GM21619 (cell line): ENCODE data around the gene ABCD1.
"Not testable (repeated sequence)": the region's sequence is repeated elsewhere in the genome, so short reads cannot be mapped to it uniquely, and the experiment has no call there.

Experiments
- ATAC-seq: cut with Tn5 transposase; IDR thresholded peaks from one replicate; pipeline ENCODE4 v1.9.1; 2021; ENCODE audit not compliant: unreplicated experiment

Gene ABCD1

GRCh38 chrX:153694256-153694655 lies 30.4 kb upstream of the ABCD1 start:
- not testable (repeated sequence) for ATAC-seq

- no peak for ATAC-seq
Measured at GRCh38 chrX:153694687-153695270, 29.9 kb upstream of the ABCD1 start.

GRCh38 chrX:153696100-153696499 lies 28.6 kb upstream of the ABCD1 start:
- ATAC-seq, result no peak

GRCh38 chrX:153696538-153696937 lies 28.1 kb upstream of the ABCD1 start:
- not testable (repeated sequence) for ATAC-seq

DNA sequence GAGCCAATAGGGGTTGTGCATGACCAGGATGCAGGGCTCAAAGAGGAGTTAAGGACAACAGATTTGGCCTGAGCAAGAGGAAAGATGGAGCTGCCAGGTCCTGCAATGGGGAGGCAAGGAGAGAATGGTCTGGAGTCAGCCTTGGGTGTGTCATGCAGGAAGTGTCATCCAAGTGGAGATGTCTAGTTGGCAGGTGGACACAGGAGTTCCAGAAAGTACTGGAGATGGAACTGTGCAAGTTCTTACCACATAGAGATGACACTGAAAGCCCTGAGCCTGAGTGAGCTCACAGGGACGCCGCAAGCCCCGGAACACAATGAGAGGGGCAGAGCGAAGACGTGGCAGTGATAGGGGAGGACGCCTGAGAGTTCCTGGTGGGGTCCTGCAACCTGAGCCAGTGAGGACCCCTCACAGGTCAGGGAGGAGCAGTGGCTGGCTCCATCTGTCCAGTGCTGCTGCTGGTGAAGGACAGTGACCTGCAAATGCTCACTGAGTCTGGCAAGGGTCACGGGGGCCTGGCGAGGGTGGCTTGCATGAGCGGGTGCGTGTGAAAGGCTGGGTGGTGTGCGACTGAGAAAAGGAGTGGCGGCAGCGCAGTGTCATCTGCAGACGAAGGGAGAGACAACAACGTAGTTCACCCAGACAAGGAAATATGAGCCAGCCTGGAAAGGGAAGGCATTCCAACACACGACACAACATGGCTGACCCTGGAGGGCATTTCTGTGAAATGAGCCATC lies 27.5 kb upstream of the ABCD1 start:
- ATAC-seq, result not testable (repeated sequence)

DNA sequence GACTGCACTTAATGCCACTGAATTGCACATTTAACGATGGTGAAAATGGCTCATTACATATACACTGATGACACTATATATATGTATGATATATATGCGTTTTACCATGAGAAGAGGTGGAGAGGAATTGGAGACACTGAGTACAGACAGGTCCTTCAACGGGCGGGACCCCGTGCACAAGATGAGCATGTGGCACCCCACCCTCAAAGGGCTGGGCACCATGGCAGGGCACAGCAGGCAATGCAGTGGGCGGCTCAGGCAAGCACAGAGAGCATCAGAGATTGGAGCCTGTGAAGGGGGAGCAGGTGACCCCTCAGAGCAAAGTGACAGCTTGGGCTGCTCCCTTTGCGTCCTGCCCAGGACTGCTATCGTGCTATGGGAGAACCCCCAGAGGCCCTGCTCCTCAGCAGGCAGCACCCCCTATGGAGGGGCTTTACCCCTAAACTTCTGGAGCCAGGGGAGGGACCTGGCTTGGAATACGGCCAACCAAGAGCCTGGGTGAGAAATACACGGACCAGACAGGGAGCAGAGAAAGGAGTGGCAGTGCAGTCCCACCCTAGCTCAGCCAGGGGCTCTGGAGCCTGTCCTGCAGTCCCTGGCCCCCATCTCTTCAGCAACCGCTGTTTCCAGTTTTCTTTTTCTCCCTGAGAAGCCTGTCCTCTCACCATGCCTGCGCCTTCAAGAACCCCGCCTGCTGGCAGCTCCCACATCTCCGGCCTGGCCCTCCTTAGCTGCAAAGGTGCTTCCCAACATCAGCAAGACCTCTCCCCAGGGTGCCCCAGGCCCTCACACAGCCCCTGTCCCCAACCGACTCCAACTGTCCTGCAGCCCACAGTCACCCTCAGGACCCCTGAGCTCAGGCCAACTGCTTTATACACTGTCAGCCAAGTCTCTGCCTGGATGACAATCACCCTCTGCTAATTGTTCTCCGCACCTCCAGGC lies 26.5 kb upstream of the ABCD1 start:
- no peak for ATAC-seq

GRCh38 chrX:153699210-153699783 lies 25.4 kb upstream of the ABCD1 start:
- ATAC-seq, result not testable (repeated sequence)

- not testable (repeated sequence) for ATAC-seq
Measured at GRCh38 chrX:153699784-153700371, 24.8 kb upstream of the ABCD1 start.

- ATAC-seq, result no peak
Measured at GRCh38 chrX:153700376-153700945, 24.2 kb upstream of the ABCD1 start.

DNA sequence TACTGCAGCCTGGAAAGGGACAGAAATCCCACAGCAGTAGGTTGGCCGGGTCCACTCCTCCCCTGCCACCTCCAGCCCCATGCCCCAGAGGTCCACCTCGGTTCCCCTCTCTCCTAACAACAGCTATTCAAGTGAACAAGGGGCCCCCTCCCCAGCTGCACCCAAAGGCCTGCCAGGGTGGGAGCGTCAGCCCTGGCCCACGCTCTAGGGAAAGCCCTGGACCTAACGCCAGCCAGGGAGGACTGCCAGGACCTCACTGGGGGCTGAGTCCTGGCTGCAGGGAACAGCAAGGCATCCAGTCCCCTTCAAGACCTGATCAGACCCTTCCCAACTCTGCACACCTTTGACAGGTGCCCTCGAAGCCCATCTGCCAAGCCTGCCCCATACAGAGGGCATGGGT lies 23.7 kb upstream of the ABCD1 start:
- no peak for ATAC-seq

GRCh38 chrX:153701706-153702105 lies 22.9 kb upstream of the ABCD1 start:
- no peak for ATAC-seq

GRCh38 chrX:153702336-153703035 lies 22.2 kb upstream of the ABCD1 start:
- ATAC-seq, result no peak

- ATAC-seq, result no peak
Measured at GRCh38 chrX:153703036-153703370, 21.7 kb upstream of the ABCD1 start.

- no peak for ATAC-seq
Measured at GRCh38 chrX:153704021-153704526, 20.6 kb upstream of the ABCD1 start.

GRCh38 chrX:153704631-153705402 lies 19.8 kb upstream of the ABCD1 start:
- not testable (repeated sequence) for ATAC-seq

- ATAC-seq, result not testable (repeated sequence)
Measured at GRCh38 chrX:153705403-153706060, 19.1 kb upstream of the ABCD1 start.

DNA sequence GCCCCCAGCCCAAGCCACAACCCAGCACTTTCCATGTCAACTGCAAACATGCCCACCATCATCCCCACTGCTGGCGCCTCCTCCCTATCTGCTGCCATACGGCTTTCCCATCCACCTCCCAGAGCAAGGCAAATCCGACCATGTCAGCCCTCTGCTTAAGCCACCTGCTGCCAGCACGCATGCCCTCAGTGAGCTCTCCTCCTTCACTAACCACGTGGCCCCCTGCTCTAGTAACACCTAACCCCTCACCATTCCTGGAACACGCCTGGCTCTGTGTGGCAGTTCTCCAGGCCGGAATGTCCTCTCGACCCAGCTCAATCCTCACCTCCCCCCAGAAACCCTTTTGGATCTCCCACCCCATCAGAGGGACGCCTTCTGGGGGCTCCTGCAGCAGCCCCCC lies 17.9 kb upstream of the ABCD1 start:
- ATAC-seq, result no peak

DNA sequence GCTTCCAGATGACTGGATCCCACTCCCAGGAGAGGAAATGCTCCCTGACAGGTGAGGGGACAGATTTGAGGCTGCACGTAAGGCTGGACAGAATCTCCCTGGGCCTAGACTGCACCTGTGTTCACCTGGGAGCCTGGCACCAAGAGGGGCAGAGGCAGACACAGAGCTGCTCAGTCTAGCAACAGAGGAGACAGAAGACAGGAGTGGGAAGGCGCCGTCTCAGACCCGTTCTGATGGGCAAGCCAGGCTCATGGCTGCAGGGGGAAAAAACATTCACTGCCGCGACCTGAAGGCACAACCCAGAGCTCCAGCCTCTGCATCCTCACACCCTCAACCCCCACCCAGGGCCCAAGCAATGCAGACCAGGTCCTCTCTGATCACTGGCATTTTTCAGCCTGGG lies 17.2 kb upstream of the ABCD1 start:
- no peak for ATAC-seq

DNA sequence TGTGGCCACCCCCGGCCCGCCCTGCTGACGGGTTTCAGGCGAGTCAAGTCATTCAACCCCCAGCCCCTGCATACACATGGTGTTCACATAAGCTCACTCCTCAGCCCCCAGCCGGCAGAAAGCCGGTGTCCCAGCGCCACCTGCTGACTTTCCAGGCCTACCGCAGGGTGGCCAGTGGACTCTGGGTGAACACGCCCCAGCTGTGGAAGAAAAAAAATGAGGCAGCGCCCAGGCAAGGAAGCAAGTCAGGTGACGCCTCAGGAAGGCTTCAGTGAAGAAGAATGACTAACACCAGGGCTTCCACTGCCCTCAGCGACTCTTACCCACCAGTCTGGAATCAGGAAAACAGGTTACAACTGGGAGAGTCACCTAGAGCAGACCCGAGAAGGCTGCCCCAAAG lies 16.2 kb upstream of the ABCD1 start:
- no peak for ATAC-seq
